ENCODE measurements around the gene ANGPTL3.

GRCh38 chr1:62625415-62625814 is 28.1 kb downstream of the ANGPTL3 start:
- TF ChIP-seq, protein P1, sequence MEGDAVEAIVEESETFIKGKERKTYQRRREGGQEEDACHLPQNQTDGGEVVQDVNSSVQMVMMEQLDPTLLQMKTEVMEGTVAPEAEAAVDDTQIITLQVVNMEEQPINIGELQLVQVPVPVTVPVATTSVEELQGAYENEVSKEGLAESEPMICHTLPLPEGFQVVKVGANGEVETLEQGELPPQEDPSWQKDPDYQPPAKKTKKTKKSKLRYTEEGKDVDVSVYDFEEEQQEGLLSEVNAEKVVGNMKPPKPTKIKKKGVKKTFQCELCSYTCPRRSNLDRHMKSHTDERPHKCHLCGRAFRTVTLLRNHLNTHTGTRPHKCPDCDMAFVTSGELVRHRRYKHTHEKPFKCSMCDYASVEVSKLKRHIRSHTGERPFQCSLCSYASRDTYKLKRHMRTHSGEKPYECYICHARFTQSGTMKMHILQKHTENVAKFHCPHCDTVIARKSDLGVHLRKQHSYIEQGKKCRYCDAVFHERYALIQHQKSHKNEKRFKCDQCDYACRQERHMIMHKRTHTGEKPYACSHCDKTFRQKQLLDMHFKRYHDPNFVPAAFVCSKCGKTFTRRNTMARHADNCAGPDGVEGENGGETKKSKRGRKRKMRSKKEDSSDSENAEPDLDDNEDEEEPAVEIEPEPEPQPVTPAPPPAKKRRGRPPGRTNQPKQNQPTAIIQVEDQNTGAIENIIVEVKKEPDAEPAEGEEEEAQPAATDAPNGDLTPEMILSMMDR (IDR thresholded peaks at IDR 0.05): no peak
- TF ChIP-seq POLR2A (IDR thresholded peaks at IDR 0.05): no peak
